Suprapubic skin (tissue), 4 donors: ENCODE measurements around the gene PTPN1.

ENCODE experiments used
- CTCF ChIP-seq, 2 donors: fragments of 200-600 bp in 1 of 2; fragments of 450-650 bp in 1 of 2; sonication (generic) in 1 of 2; IDR thresholded peaks; one replicate each; pipeline ENCODE4 v1.5.1; 2016 to 2019; ENCODE audit warnings: antibody characterized with exemption in 2 of 2, mild to moderate bottlenecking in 1 of 2, moderate library complexity in 1 of 2
- EP300 ChIP-seq: sonication (generic); formaldehyde crosslinking; IDR thresholded peaks from one replicate; pipeline ENCODE4 v1.6.1; 2017; ENCODE audit warnings: antibody characterized with exemption
- POLR2A ChIP-seq, 2 donors: fragments of 450-650 bp; IDR thresholded peaks; one replicate each; pipeline ENCODE4 v1.6.1; 2017; ENCODE audit warnings: antibody characterized with exemption in 2 of 2, mild to moderate bottlenecking in 2 of 2, moderate library complexity in 2 of 2
- POLR2AphosphoS5 ChIP-seq, 3 donors: sonication (generic); formaldehyde crosslinking; IDR thresholded peaks; one replicate each; pipeline ENCODE4 v1.6.1; 2017; ENCODE audit warnings: antibody characterized with exemption in 3 of 3

- TF ChIP-seq CTCF (IDR thresholded peaks at IDR 0.05), result no peak
- no peak for TF ChIP-seq EP300
- no peak for TF ChIP-seq POLR2A (IDR thresholded peaks at IDR 0.05)
- no peak for TF ChIP-seq POLR2AphosphoS5 (IDR thresholded peaks at IDR 0.05)
These were observed 16.3 kb upstream of the PTPN1 start for GRCh38 chr20:50493881-50494253.
